Right lobe of liver (tissue), 5 donors: Measurements from ENCODE around the gene LOC101059915. TPM values are rescaled to one million over a fixed set of nuclear protein-coding genes. Genes with fewer than 3 reads are reported as not detected.

Source experiments
- small RNA-seq, 2 experiments: library from RNA; depleted of rRNA; stranded (forward); fragments of <200 nt; gene quantifications; one replicate each; pipeline ENCODE3, GENCODE V24; 2016
- total RNA-seq, 6 experiments: library from RNA; depleted of rRNA in 2 of 6; stranded (reverse); fragments of >200 nt in 2 of 6; fragmentation: NEBNext Ultra II Directional in 3 of 6; extraction: Animal tissue kit (Norgen Biotek cat#: 25700) in 3 of 6; gene quantifications; one replicate each; pipeline versions ENCODE4 v1.1.0 to v1.2.4, GENCODE V29; 2016 to 2023
- donor health status: DM: no; HTN: no; CAD: no.
- donor health status: DM: no; HTN: no; CAD: no.
- donor health status: DM: no; HTN: yes; CAD: no.
- donor health status: DM: no; HTN: yes; CAD: no.

Gene LOC101059915

Small RNA genes within 50 kb of the gene (small RNA-seq; reads per million reads assigned to genes)
- 0 reads per million in 2 experiments for gene BX276092.4

Other genes with a start within 250 kb of the LOC101059915 start
- 10 to 100 TPM; 35.5 to 67.0 (median 44.5) TPM for gene OGT, start 134.4 kb upstream of the LOC101059915 start, total RNA-seq
- gene GCNA, start 89.1 kb upstream of the LOC101059915 start, total RNA-seq, result 1 to 10 TPM in 3 of 6 experiments, under 1 TPM in 3; 0.37 to 1.7 (median 0.95) TPM
- gene CXCR3, start 49.0 kb upstream of the LOC101059915 start, total RNA-seq, result under 1 TPM in 1 of 6 experiments, not detected in 5; 0.13 TPM
- gene CXorf49, start 50.7 kb downstream of the LOC101059915 start, total RNA-seq, result not detected
- gene CXorf49B, start 95.8 kb downstream of the LOC101059915 start, total RNA-seq, result not detected
- 1 to 10 TPM in 4 of 6 experiments, under 1 TPM in 2; 0.81 to 2.1 (median 1.3) TPM for gene NHSL2, start 243.3 kb downstream of the LOC101059915 start, total RNA-seq